Stimulated activated naive B cell treated with anti-CD40 and anti-IgM and Interleukin-4, amounts not matched to agents 10 μg/mL and 1 μg/mL and 100 μg/mL, for 72 hours (primary cell): ENCODE data around the gene ACVR1B.

Experiments
- ATAC-seq, 2 donors: fragments of 150-1000 bp; cut with Tn5 transposase; replicated peaks; 2 replicates each; pipeline ENCODE4 v1.10.0; 2021; ENCODE audit warnings: moderate library complexity in 1 of 2
- DNase-seq: peaks from one replicate; pipeline ENCODE4 v3.0.0; 2021
- H3K27ac Mint-ChIP-seq: one replicate; pipeline ENCODE4 v1.8.0; 2022; ENCODE audit warnings: mild to moderate bottlenecking, mixed read lengths
- H3K27me3 Mint-ChIP-seq, 2 donors: one replicate each; pipeline ENCODE4 v1.8.0; 2022; ENCODE audit warnings: mixed read lengths in 2 of 2
- H3K36me3 Mint-ChIP-seq, 2 donors: one replicate each; pipeline ENCODE4 v1.8.0; 2022; ENCODE audit warnings: mixed read lengths in 2 of 2, mild to moderate bottlenecking in 1 of 2
- H3K4me1 Mint-ChIP-seq, 2 donors: one replicate each; pipeline ENCODE4 v1.8.0; 2022; ENCODE audit warnings: mixed read lengths in 2 of 2, mild to moderate bottlenecking in 1 of 2
- H3K4me3 Mint-ChIP-seq, 2 donors: one replicate each; pipeline ENCODE4 v1.8.0; 2022; ENCODE audit warnings: mild to moderate bottlenecking in 2 of 2, mixed read lengths in 2 of 2, moderate library complexity in 1 of 2
- H3K9me3 Mint-ChIP-seq, 2 donors: one replicate each; pipeline ENCODE4 v1.8.0; 2022; ENCODE audit warnings: mixed read lengths in 2 of 2, mild to moderate bottlenecking in 1 of 2

Gene ACVR1B

DNA sequence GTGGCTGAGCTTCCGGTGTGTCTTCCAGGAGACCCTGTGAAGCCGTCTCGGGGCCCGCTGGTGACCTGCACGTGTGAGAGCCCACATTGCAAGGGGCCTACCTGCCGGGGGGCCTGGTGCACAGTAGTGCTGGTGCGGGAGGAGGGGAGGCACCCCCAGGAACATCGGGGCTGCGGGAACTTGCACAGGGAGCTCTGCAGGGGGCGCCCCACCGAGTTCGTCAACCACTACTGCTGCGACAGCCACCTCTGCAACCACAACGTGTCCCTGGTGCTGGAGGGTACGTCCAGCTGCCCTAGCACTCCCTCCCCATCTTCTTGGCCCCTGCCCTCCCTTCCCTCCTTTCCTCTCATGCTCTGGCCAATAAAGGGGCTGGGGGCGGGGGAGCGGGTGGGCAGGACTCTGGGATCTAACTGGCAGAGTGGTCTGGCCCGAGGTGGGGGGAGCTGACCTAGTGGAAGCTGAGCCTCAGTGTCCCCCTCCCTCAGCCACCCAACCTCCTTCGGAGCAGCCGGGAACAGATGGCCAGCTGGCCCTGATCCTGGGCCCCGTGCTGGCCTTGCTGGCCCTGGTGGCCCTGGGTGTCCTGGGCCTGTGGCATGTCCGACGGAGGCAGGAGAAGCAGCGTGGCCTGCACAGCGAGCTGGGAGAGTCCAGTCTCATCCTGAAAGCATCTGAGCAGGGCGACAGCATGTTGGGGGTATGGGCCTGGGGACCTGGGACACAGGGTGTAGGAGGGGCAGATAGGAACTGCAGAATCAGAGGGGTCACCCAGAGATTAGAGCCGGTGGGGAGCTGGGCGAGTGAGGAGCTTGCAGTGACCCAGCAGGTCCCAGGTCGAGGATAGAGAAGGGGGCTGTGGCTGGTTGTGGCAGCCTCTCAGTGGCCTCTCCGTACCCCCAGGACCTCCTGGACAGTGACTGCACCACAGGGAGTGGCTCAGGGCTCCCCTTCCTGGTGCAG is 38.1 kb upstream of the ACVR1B start:
- ATAC-seq: no peak
- no peak for DNase-seq
- Mint-ChIP-seq H3K4me3 (no peak overlapping the region), H3K36me3 (no peaks in the 10 kb centered on the region), H3K9me3 (no peaks in the 10 kb centered on the region), H3K27ac (no peak overlapping the region), H3K4me1 (peaks cover 20 to 30% of the 10 kb centered on the region in 2 donors), H3K27me3 (peaks cover 45% of the 10 kb centered on the region in 2 donors)

DNA sequence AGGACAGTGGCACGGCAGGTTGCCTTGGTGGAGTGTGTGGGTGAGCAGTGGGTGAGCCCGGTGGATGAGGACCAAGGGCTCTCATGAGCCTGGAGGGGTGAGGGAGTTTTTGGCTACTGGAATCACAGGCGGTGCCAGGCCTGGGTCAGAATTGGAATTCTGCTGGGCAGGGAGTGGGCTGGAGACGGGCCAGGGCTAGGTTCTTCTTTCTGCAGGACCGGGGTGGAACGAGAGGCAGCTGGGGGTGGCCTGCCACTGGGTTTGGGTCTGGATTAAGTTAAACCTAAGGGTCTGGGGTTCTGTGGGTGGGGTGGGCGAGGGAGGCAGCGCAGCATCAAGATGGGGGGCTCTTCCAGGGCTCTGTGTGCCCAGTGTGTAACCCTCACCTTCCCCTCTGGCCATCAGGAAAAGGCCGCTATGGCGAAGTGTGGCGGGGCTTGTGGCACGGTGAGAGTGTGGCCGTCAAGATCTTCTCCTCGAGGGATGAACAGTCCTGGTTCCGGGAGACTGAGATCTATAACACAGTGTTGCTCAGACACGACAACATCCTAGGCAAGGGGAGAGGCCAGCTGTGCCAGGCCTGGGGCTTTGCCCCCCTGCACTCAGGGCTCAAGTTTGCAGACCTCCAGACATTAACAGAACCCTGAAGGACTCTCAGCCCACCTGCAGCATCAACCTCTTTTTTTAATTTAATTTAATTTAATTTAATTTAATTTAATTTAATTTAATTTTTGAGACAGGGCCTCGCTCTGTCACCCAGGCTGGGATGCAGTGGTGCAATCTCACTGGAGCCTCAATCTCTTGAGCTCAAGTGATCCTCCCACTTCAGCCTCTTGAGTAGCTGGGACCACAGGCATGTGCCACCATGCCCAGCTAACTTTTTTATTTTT is 37.2 kb upstream of the ACVR1B start:
- Mint-ChIP-seq H3K27me3 (peaks cover 36 to 38% of the 10 kb centered on the region in 2 donors), H3K36me3 (no peaks in the 10 kb centered on the region), H3K4me1 (peaks cover 20 to 30% of the 10 kb centered on the region in 2 donors), H3K27ac (no peak overlapping the region), H3K9me3 (no peaks in the 10 kb centered on the region), H3K4me3 (no peak overlapping the region)
- no peak for ATAC-seq
- no peak for DNase-seq

DNA sequence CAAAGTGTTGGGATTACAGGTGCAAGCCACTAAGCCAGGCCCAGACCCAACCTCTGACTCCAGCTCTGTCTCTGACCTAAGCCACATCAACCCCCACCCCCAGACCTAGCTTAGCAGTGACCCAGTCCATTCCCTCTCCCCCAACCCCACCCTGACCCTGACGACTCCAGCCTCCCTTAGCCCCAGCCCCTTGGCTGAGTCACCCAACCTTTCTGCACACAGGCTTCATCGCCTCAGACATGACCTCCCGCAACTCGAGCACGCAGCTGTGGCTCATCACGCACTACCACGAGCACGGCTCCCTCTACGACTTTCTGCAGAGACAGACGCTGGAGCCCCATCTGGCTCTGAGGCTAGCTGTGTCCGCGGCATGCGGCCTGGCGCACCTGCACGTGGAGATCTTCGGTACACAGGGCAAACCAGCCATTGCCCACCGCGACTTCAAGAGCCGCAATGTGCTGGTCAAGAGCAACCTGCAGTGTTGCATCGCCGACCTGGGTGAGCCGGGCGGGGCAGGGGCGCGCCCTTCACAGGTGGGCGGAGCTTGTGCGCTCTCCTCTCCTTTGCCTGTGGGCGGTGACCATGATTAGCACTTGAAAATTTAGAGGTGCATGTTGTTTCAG is 36.4 kb upstream of the ACVR1B start:
- Mint-ChIP-seq H3K36me3 (no peaks in the 10 kb centered on the region), H3K9me3 (no peaks in the 10 kb centered on the region), H3K27ac (no peak overlapping the region), H3K4me1 (peaks cover 19 to 28% of the 10 kb centered on the region in 2 donors), H3K4me3 (no peak overlapping the region), H3K27me3 (peaks cover 33 to 35% of the 10 kb centered on the region in 2 donors)
- no peak for ATAC-seq
- DNase-seq: no peak

DNA sequence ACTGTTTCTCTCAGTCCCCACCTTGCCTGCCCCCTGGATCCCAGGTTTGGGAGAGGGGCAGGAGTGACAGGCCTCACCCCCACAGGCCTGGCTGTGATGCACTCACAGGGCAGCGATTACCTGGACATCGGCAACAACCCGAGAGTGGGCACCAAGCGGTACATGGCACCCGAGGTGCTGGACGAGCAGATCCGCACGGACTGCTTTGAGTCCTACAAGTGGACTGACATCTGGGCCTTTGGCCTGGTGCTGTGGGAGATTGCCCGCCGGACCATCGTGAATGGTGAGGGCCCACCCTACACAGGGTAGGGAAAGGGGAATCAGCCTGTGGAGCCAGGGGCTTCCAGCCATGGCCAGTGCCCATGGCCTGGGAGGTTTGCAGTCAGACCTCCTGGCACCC is 35.5 kb upstream of the ACVR1B start:
- Mint-ChIP-seq H3K4me3 (no peak overlapping the region), H3K36me3 (no peaks in the 10 kb centered on the region), H3K27ac (no peak overlapping the region), H3K9me3 (no peaks in the 10 kb centered on the region), H3K27me3 (peaks cover 25 to 30% of the 10 kb centered on the region in 2 donors), H3K4me1 (peaks cover 15 to 20% of the 10 kb centered on the region in 2 donors)
- ATAC-seq (no peak), DNase-seq (no peak)

DNA sequence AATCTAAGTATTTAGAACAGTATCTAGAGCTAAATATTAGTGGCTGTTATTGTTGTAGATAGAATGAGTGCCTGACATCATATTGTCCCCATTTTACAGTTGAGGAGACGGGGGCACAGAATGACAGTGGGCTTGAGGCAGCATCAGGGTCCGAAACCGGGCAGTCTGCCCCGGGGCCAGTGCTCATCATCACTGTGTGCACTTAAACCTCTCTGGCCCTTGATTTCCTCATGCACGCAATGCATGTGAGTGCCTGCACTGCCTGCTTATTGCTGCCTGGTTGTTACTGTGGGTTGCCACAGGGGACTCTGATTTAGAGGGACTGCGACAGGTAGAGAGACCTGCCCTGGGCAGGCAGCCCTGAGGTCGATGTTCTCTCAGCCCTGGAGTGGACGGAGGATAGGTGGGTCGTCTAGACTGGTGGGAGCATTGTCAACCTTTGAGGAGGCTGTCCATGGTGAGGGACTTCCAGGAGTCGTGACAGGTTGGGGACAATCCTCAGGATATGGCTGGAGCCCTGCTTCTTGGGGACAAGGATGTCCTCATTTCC is 34.4 kb upstream of the ACVR1B start:
- no peak for ATAC-seq
- H3K36me3 Mint-ChIP-seq: no peaks in the 10 kb centered on the region
- peaks cover 18 to 19% of the 10 kb centered on the region in 2 donors for H3K27me3 Mint-ChIP-seq

DNA sequence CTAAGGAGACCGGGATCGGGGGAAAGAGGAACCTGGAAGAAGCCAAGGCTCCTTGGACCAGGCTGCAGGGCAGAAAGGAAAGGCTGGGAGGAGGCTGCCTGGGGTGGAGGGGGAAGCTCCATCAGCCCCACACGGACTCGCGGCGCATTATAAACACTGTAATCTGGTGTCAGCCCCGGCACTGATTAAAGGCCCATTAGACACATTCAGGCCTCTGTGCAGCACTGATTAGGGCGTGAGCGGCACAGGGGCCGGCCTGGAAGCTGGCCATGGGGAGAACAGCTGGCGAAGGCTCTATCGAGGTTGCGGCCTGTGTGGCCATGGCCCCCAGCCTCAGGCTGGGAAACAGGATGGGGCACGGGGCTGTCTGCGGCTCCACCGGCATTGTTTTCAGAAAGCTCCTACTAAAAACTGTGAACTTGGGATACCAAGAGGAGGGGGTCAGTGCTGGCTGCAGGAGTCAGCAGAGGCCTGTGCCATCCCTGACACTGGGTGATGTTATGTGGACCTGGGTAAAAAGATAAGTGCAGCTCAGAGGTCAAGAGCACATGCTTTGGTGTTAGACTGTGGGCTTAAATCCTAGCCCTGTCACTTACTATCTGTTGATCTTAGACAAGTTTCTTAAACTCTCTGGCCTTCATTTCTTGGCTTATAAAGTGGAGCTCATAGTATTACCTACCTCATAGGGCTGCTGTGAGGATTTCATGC is 33.6 kb upstream of the ACVR1B start:
- Mint-ChIP-seq H3K9me3 (no peaks in the 10 kb centered on the region), H3K4me1 (peaks cover 5 to 9% of the 10 kb centered on the region in 2 donors), H3K4me3 (no peak overlapping the region), H3K36me3 (no peaks in the 10 kb centered on the region), H3K27ac (no peak overlapping the region), H3K27me3 (peaks cover 10 to 14% of the 10 kb centered on the region in 2 donors)
- no peak for DNase-seq
- ATAC-seq: no peak

More for the DNA sequence above, 34.4 kb upstream of the ACVR1B start:
- no peaks in the 10 kb centered on the region for H3K9me3 Mint-ChIP-seq
- H3K4me1 Mint-ChIP-seq: peaks cover 6 to 9% of the 10 kb centered on the region in 2 donors
- H3K4me3 Mint-ChIP-seq: no peak overlapping the region
- DNase-seq: no peak
- H3K27ac Mint-ChIP-seq: no peak overlapping the region

DNA sequence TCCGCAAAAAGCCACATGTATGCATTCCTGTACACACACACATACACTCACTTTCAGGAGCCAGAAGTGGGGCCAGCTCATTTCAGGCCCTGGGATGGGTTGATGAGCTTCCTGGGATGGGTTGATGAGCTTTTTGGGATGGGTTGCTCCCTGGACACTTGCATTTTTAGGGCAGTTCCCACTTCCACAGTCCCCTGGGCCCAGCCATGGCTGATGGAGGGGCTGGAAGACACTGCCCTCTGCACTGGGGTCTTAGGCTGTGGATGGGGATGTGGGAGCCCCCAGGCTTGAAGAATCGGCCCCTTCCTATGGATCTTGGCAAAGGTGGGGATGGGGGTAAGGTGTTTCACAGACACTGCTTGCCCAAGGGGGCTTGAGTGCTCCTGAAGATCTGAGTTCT is 31.5 kb upstream of the ACVR1B start:
- Mint-ChIP-seq H3K9me3 (no peaks in the 10 kb centered on the region), H3K27me3 (peaks cover 6 to 14% of the 10 kb centered on the region in 2 donors), H3K4me1 (peaks cover 23 to 30% of the 10 kb centered on the region in 2 donors), H3K27ac (no peak overlapping the region), H3K36me3 (no peaks in the 10 kb centered on the region), H3K4me3 (no peak overlapping the region)
- no peak for DNase-seq
- ATAC-seq: no peak

DNA sequence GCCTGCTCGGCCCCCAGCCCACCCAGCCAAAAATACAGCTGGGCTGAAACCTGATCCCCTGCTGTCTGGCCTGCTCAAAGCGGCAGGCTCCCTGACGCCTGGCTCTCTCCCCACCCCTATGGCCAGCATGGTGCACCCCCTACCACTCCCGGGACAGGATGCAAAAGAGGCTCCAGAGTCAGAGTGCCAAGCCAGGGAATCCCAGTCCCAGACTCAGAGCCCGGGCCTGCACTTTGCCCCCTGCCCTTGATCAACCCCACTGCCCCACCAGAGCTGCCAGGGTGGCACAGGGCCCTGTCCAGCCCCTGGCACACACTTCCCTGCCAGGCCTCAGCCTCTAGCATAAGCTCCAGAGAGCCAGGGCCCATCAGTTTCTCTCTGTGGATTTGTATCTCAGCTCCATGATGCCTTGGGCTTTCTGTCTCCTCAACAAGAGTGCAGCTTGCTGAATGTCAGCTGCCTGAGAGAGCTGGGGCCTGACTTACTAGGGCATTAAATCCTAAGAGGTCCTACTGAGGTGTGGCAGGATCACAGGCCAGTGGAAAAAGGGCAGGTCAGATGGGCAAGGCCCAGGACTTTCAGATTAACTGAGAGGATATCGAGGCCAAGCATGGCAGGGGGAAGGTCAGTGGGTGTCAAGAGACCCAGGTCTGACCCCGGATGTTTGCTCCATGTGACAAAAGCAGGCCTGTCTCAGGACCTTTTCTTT is 30.3 kb upstream of the ACVR1B start:
- DNase-seq (no peak), ATAC-seq (no peak)
- no peaks in the 10 kb centered on the region for H3K36me3 Mint-ChIP-seq
- no peaks in the 10 kb centered on the region for H3K9me3 Mint-ChIP-seq
- no peak overlapping the region for H3K4me3 Mint-ChIP-seq
- H3K4me1 Mint-ChIP-seq: peaks cover 29 to 41% of the 10 kb centered on the region in 2 donors
- no peak overlapping the region for H3K27ac Mint-ChIP-seq
- peaks cover 0 to 14% of the 10 kb centered on the region in 2 donors for H3K27me3 Mint-ChIP-seq

DNA sequence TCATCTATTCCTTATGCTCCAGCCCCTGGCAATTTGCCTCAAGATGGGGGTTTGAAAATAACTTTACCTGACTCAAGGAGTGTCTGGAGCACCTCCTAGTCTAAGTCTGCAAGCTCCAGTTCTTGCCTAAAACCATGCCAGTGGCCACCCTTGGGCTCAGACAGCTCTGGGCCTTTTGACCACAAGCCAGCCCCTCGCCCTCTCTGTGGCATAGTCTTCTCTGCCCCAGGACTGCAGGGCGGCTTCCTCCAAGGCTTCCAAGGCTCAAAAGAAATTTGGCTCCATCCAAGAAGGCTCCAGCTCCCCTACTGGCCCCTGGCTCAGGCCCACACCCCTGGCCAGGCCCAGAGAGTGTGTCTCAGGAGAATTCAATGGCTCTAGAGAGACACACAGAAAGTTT is 29.4 kb upstream of the ACVR1B start:
- DNase-seq: no peak
- Mint-ChIP-seq H3K4me1 (peaks cover 30 to 41% of the 10 kb centered on the region in 2 donors), H3K9me3 (no peaks in the 10 kb centered on the region)

DNA sequence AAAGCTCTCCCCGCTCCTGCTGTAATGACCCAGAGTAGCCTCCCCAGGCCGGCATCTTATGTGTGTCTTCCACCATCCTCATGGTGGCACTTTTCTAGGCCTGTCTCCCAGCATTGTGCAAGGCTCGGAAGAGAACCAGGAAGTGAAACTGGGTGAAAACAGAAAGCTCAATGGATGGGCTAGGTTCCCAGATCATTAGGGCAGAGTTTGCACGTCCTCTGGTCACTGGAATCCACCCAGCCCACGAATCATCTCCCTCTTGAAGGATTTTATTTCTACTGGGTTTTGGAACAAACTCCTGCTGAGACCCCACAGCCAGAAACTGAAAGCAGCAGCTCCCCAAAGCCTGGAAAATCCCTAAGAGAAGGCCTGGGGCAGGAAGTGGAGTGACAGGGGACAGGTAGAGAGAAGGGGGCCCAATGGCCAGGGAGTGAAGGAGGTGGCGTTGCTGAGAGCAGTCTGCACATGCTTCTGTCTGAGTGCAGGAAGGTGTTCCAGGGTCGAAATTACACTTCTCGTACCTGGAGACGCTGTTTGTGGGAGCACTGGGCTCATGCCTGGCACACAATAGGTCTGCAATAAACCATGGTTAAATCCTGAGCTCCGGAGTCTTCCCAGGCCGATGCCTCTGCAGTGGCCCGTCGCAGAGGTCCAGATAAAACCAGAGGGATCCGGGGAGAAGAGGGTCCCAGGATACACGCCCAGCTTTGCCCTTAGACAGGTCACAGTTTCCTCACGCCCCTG is 28.6 kb upstream of the ACVR1B start:
- no peaks in the 10 kb centered on the region for H3K9me3 Mint-ChIP-seq
- no peaks in the 10 kb centered on the region for H3K36me3 Mint-ChIP-seq
- H3K4me1 Mint-ChIP-seq: peaks cover 30 to 41% of the 10 kb centered on the region in 2 donors
- no peak for DNase-seq
- ATAC-seq: peak; percentile 47 to 61
- no peak overlapping the region for H3K4me3 Mint-ChIP-seq
- peaks cover 0 to 14% of the 10 kb centered on the region in 2 donors for H3K27me3 Mint-ChIP-seq
- H3K27ac Mint-ChIP-seq: no peak overlapping the region

More for the DNA sequence above, 29.4 kb upstream of the ACVR1B start:
- Mint-ChIP-seq H3K4me3 (no peak overlapping the region), H3K27me3 (peaks cover 0 to 14% of the 10 kb centered on the region in 2 donors), H3K27ac (no peak overlapping the region), H3K36me3 (no peaks in the 10 kb centered on the region)
- ATAC-seq: no peak

DNA sequence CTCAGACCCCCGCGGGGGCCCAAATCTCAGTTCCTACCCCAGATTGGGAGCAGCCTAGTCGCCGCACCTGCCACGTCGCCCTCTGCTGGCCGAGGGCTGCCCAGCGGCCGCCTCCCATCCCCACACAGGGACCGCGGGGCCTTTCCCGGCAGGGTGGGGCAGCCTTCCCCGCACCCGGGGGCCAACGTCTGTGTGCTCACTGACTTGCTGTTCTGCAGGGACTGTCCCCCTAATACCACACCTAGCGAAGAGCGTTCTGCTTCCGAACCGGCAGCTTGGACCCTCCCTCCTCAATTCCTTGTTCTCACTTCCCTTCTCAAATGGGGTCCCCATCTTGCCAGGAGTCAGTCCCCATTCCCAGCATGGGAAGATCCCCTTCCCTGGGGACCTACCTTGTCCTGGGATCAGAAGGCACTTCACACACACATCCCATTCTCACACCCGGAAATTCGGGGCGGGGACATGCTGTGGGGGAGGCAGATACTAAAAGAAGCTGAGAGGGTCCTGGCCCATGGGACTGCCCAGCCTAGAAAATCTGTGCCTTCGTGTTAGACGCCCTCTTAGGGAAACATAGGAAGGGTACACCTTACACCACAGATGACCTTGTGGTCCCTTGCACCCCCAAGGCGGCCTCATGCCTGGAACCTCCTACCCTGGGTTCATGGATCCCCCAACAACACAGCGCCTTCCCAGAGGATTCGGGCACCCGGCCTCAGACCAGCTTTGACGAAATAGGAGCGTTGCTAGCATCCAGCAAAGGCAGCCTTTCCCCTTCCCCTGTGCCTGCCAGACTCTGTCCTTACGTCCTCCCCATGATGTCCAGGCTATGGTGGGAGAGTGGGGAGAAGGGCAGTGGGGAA is 27.8 kb upstream of the ACVR1B start:
- H3K4me1 Mint-ChIP-seq: peaks cover 30 to 41% of the 10 kb centered on the region in 2 donors
- peak overlapping the region; percentile 43 to 45 for H3K4me3 Mint-ChIP-seq
- no peak overlapping the region for H3K27ac Mint-ChIP-seq
- no peaks in the 10 kb centered on the region for H3K9me3 Mint-ChIP-seq
- H3K36me3 Mint-ChIP-seq: no peaks in the 10 kb centered on the region
- H3K27me3 Mint-ChIP-seq: peaks cover 0 to 14% of the 10 kb centered on the region in 2 donors
- ATAC-seq: peak; percentile 72 to 73
- DNase-seq: peak; percentile 44
